ENCODE results near the gene DPM3.

GRCh38 chr1:155177192-155177917 lies 37.0 kb upstream of the DPM3 start:
- no peak for TF ChIP-seq CTCF (IDR thresholded peaks at IDR 0.05; ENCODE audit: extremely low read depth in 1 of 2, insufficient read depth in 1 of 2, low read depth in 1 of 2, low read length in 2 of 2)
- TF ChIP-seq POLR2AphosphoS5 (IDR thresholded peaks at IDR 0.05; ENCODE audit: insufficient read depth, low read depth, low read length), result no peak
- no peak for TF ChIP-seq MAX (IDR thresholded peaks at IDR 0.05; ENCODE audit: insufficient read depth, insufficient read length)
- no peak for TF ChIP-seq POLR2A (IDR thresholded peaks at IDR 0.05; ENCODE audit: low read depth, low read length)
- TF ChIP-seq GATA2 (IDR thresholded peaks at IDR 0.05; ENCODE audit: insufficient read depth, insufficient read length, low read depth, low read length), result no peak
- TF ChIP-seq EZH2 (IDR thresholded peaks at IDR 0.05; ENCODE audit: borderline replicate concordance, low read depth, low read length, severe bottlenecking), result no peak
- TF ChIP-seq FOS (IDR thresholded peaks at IDR 0.05; ENCODE audit: borderline replicate concordance, insufficient read depth, low read length), result no peak
- no peak for TF ChIP-seq MYC (IDR thresholded peaks at IDR 0.05; ENCODE audit: low read depth, low read length)

All from endothelial cell of umbilical vein (primary cell).